ENCODE results near the gene MLXIPL.

DNA sequence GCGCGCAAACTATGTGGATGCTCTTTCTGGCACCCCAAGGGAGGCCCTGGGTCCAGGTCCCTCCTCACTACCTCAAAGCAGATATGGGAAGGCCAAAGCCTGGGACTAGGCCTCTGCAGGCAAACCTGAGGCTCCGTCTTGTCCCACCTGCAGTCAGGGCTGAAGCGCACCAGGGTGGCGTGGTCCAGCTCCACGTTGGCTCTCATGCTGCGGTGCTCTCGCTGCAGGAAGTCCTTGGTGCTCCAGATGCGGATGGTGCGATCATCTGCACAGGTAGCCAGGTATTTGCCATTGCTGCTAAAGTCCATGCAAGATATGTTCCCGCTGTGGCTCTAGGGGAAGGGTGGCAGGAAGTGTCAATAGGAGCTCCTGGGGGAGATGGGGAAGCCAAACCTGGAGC lies 50.5 kb downstream of the MLXIPL start:
- TF ChIP-seq CTCF (IDR thresholded peaks at IDR 0.05; ENCODE audit: extremely low read depth in 1 of 2, insufficient read depth in 1 of 2, low read depth in 1 of 2, low read length in 2 of 2) = no peak
- no peak for TF ChIP-seq MAX (IDR thresholded peaks at IDR 0.05; ENCODE audit: insufficient read depth, insufficient read length)
- no peak for TF ChIP-seq POLR2AphosphoS5 (IDR thresholded peaks at IDR 0.05; ENCODE audit: insufficient read depth, low read depth, low read length)
- TF ChIP-seq POLR2A (IDR thresholded peaks at IDR 0.05; ENCODE audit: low read depth, low read length) = no peak

Data from endothelial cell of umbilical vein (primary cell).